Renal cortical epithelial cell (primary cell): ENCODE measurements around the gene PHIP. TPM values are rescaled to one million over a fixed set of nuclear protein-coding genes. Genes with fewer than 3 reads are reported as not detected.
"Not testable (repeated sequence)": the region's sequence is repeated elsewhere in the genome, so short reads cannot be mapped to it uniquely, and the experiment has no call there.

Source experiments
- DNase-seq: peaks from one replicate; pipeline ENCODE4 v3.0.0-alpha.2; 2011; ENCODE audit warnings: low read depth
- total RNA-seq: library from RNA; depleted of rRNA; stranded (reverse); fragments of >200 nt; gene quantifications from 2 replicates; pipeline ENCODE4 v1.2.3, GENCODE V29; 2014

PHIP gene
- total RNA-seq, 1 donor from 2014 or later = 36.9 TPM

DNA sequence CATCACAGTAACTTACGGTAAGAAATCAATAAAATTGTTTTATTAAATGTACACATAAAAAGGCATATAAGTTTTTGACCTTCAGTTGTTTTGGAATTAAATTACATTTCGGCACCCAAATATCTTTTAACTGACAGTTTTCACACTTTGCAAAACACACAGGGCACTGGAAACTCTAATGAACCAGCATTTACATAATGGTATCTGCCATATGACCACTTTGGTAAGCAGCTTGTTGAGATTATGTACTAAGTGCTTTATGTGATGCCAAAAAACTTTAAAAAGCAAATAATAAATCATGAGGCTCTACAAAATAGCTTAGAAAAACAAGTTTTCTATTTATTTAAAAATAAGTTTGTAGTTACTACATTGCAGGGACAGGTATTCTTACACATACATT is 142.5 kb downstream of the PHIP start:
- DNase-seq = no peak

DNA sequence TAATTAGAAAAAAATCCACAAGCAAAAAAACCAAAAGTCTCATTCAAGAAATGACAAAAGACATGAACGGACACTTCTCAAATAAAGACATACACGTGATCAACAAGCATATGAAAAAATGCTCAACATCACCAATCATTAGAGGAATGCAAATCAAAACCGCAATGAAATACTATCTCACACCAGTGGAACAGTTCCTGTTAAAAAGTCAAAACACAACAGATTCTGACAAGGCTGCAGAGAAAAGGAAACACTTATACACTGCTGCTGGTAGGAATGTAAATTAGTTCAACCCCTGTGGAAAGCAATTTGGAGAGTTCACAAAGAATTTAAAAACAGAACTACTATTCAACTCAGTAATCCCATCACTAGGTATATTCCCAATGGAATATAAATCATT is 152.7 kb downstream of the PHIP start:
- DNase-seq = no peak

DNA sequence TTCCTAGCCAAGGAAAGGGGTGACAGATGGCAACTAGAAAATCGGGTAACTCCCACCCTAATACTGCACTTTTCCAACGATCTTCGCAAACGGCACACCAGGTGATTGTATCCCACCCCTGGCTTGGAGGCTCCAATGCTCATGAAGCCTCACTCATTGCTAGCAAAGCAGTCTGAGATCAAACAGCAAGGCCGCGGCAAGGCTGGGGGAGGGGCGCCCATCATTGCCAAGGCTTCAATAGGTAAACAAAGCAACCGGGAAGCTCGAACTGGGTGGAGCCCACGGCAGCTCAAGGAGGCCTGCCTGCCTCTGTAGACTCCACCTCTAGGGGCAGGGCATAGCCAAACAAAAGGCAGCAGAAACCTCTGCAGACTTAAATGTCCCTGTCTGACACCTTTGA is 156.9 kb downstream of the PHIP start:
- not testable (repeated sequence) for DNase-seq

DNA sequence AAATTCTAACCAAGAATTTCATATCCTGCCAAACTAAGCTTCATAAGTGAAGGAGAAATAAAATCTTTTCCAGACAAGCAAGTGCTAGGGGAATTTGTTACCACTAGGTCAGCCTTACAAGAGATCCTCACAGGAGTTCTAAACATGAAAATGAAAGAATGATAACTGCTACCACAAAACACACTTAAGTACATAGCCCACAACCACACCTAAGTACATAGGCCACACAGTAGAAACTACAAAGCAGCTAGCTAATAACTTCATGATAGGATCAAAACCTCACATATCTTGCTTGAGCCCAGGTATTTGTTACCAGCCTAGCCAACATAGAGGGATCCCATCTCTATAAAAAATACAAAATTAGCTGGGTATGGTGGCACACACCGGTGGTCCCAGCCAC is 160.3 kb downstream of the PHIP start:
- DNase-seq = no peak

DNA sequence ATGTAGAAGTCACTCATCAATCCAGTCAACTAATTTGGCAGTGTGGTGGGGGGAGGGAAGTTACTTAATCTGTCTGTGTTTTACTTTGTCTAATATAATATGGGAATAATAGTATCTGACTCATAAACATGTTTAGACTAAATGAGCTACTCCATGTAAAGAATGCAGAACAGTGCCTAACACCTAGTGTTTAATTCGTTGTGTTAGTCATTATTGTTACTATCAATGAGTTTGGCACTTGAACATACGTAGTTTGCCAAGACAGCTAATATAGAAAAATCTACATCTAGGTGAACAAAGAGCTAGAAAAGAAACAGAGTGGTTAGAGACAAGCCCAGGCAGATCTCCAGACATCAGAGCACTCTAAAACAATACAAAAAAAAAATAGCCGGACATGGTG is 161.6 kb downstream of the PHIP start:
- DNase-seq = no peak

DNA sequence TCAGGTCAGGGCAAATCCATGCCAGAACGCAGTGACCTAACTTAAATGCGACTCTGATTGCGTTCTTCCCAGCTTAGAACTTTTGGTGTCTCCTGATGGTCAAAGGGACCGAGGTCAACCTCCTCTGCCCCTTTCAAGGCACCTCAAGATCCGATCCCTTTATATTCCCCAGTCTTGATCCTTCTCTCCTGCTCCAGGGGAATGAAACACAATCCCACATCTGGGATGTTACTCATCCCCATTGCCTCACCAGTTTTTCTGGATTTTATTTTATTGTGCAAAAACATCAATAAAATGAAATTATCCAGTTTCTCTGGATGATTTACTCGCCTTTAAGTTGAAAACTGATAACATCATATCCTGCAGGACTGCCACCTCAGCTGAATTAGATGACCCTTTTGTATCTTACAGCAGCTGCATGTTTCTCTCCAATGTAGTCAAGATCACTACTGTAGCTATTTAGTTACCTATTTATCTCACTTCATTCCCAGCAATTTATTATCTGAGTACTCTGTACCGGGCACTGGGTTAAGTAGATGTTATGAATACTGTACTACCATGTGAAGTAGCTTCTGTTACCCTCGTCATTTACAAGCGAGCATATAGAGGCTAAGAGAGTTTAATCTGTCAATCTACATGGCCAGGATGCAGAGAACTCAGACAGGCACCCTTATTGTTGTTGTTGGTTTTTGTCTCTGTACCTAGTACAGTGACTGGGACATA is 166.7 kb downstream of the PHIP start:
- no peak for DNase-seq

DNA sequence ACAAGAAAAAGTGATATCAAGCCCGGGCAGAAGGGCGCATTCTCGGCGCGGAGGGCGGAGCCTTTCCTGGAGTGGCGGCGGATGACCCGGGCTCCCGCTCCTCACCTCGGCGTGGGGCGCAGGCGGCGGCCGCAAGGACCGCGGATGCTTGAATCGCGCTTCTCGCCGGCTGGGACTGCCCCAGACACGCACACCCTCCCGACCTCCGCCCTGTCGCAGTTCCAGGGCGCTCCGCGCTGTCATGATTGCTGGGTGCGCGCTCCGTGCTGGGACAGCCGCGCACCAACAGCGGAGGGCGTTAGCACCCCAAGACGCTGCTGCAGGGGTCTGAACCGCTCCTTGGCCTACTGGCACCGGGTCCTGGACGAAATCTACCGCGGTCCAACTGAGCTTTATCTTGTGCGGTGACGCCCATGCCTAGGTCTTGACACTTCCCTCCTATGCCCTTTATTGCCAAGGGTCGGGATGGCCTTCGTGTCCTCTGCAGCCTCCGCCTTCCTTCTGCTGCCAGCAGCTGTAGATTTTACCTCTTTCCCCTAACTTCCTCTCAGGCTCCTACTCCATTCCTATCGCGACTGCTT is 167.4 kb downstream of the PHIP start:
- no peak for DNase-seq

DNA sequence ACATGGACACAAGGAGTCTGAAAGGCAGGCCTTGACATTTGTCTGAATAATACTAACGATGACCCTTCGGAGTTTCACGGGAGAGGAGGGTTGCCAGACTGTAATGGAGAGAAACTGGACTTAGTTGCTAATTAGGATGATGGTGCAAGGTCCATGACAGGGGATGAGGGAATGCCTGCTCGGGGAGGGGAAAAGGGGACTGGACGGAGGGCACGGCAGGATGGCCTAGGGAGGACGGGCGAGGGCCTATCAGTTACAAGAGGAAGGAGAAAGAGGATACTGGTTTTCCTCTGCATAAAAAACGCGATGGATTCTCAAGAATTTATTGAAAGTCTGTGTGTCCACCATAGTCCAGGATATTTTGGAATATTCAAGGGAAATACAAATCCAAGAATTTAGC is 168.0 kb downstream of the PHIP start:
- DNase-seq = no peak

DNA sequence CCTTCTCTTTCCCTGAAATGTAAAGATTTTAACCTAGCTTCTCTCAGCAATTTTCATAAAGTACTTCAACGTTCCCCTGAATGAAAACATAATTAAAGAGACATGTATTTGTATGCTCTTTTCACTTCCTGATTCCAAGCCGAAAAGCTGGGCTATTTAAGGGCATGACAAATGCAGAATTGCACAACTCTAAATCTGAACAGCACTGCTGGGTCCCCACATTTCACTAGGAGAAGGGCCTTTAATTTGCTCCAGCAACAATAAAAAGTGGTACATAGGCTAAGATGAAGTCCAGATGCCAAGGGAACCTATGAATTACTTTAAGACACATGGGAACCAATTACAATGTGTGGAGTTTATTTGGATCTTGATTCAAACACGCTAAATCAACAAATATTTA is 168.7 kb downstream of the PHIP start:
- peak; percentile 13 for DNase-seq

DNA sequence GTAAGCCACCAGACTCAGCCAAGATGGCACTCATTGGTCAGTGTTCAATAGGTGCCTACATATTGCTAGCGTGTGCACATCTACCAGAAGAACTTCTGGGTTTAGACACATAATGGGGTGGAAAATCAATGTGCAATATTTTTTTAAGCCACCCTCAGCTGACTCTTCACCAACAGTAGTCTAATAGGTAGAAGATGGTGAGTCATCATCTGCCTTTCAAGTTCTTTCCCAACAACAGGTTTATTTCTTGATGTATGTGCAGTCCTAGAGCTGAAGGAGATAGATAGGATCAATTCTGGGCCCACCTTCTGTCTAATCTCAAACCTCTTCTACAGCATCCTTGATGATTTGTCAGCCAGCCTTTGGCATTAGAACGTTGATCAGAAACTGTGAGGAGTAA is 169.4 kb downstream of the PHIP start:
- DNase-seq = peak; percentile 41

DNA sequence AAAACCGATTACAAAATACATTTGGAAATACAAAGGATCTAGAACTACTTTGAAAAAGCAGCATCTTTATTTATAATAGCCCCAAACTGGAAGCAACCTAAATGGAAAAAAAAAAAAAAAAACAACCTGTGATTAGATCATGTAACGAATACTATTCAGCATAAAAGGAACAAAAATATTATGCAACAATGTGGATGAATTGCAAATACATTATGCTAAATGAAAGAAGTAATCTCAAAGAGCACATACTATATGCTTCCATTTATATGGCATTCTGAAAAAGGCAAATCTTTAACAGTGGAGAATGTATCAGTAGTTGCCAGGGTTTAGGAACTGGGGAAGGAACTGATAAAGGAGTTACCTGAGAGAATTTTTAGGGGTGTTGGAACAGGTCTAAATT is 181.8 kb downstream of the PHIP start:
- no peak for DNase-seq

DNA sequence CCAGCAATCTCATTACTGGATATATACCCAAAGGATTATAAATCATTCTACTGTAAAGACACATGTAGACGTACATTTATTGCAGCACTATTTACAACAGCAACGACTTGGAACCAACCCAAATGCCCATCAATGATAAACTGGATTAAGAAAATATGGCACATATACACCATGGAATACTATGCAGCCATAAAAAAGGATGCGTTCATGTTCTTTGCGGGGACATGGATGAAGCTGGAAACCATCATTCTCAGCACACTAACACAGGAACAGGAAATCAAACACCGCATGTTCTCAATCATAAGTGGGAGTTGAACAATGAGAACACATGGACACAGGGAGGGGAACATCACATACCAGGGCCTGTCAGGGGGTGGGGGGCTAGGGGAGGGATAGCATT is 188.2 kb downstream of the PHIP start:
- DNase-seq = not testable (repeated sequence)

Other genes with a start within 250 kb of the PHIP start
- gene IRAK1BP1, start 210.7 kb downstream of the PHIP start, total RNA-seq = 3.5 and 8.1 TPM in 2 replicates
- gene HMGN3, start 156.4 kb upstream of the PHIP start, total RNA-seq = 69.6 and 128 TPM in 2 replicates